HG02798 (cell line): Measurements from ENCODE around the gene TPM3.

Experiments used
- ATAC-seq: cut with Tn5 transposase; IDR thresholded peaks from one replicate; pipeline ENCODE4 v1.9.1; 2021; ENCODE audit warnings: mild to moderate bottlenecking; ENCODE audit not compliant: unreplicated experiment, poor library complexity

The TPM3 gene

DNA sequence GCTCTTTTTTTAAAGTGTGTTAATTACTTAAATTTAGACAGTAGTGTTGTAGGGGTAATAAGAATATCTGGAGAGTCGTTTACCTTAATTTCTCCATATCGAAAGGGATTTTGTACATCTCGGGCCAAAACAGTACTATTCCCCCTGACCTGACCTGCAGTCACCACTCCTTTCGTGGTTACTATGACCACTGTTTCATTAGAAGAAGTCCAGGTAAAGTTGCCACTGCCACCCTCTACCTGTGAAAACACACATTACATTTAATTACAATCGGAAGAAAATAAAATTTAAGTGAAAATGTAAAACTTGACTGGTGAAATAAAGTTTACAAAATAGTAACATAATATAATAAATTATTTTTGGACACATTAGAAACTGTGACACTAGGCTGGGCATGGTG is 74.3 kb downstream of the TPM3 start:
- ATAC-seq: no peak

DNA sequence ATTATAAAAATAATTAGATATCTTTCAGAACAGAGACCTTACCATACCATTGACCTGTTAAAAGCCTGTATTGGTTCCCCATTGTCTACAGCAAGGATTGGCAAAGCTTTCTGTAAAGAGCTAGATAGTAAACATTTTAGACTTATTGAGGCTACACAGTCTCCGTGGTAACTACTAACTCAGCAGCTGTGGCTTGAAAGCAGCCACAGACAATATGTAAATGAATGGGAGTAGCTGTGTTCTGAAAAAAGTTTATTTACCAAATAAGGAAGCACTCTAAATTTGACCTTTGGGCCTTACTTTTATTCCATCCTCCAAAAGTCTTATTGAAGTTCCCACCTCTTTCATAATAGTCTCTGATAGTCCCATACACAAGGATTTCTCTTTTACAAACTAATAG is 76.7 kb downstream of the TPM3 start:
- no peak for ATAC-seq
